ENCODE results near the gene LRRC41. TPM values are rescaled to one million over a fixed set of nuclear protein-coding genes. Genes with fewer than 3 reads are reported as not detected.
A peak's percentile ranks its signal among the peaks of the same experiment; 100 is the strongest.
"Not testable (repeated sequence)": the region's sequence is repeated elsewhere in the genome, so short reads cannot be mapped to it uniquely, and the experiment has no call there.

Gene LRRC41
- total RNA-seq, 1 experiment from 2014 or later, result 38.1 TPM

GRCh38 chr1:46333300-46334029, 30.0 kb upstream of the LRRC41 start:
- Histone ChIP-seq H3K27me3 (ENCODE audit: insufficient read depth, low read length) (no peaks in the 10 kb centered on the region), H3K4me1 (ENCODE audit: control insufficient read depth in 1 of 2, insufficient read depth in 2 of 2, low read length in 2 of 2) (peaks cover under 1 to 14% of the 10 kb centered on the region in 2 experiments), H3K79me2 (ENCODE audit: insufficient read depth, low read length) (no peaks in the 10 kb centered on the region), H3K4me3 (replicated peaks in 1 of 2; ENCODE audit: low read depth in 1 of 2, low read length in 2 of 2) (no peak overlapping the region), H3K9me2 (ENCODE audit: insufficient read depth) (no peaks in the 10 kb centered on the region), H3K27ac (ENCODE audit: low read depth, low read length) (no peak overlapping the region), H3K9me3 (ENCODE audit: control insufficient read depth in 1 of 2, insufficient read depth in 1 of 2, low read depth in 1 of 2, low read length in 2 of 2) (no peaks in the 10 kb centered on the region), H3K36me3 (ENCODE audit: control insufficient read depth in 1 of 2, insufficient read depth in 2 of 2, low read length in 2 of 2) (no peaks in the 10 kb centered on the region), H3K4me2 (ENCODE audit: low read length) (no peak overlapping the region), H3K9ac (ENCODE audit: low read length) (no peak overlapping the region), H4K20me1 (ENCODE audit: insufficient read depth) (no peaks in the 10 kb centered on the region), H2AFZ (ENCODE audit: low read depth, low read length, poor library complexity, severe bottlenecking) (peak overlapping the region; percentile 34)
- RAD21 ChIA-PET (ENCODE audit: low non-redundant PET in 1 of 2, low total read pairs in 2 of 2, uncharacterized antibody in 2 of 2, unreplicated experiment in 2 of 2), result interaction anchor here (0.6 to 1.2 kb wide), 4 partner anchors 14 to 371 kb away, joined by 3 to 4 read pairs (median 4); no protein-coding TSS in a partner anchor
- intact Hi-C loops (cut with micrococcal nuclease), result no loop called here
- ATAC-seq (peak; percentile 97), DNase-seq (ENCODE audit: low read depth, low spot score) (peak; percentile 65)
- CTCF ChIA-PET, result interaction anchor here (0.6 to 1.9 kb wide), 10 partner anchors 9 to 215 kb away, joined by 3 to 35 read pairs (median 4); no protein-coding TSS in a partner anchor
- no TSS peak for BruUV-seq (replicated peaks)
- TF ChIP-seq CTCF (IDR thresholded peaks at IDR 0.05 in 2 of 3, conservative IDR thresholded peaks at IDR 0.05 in 1 of 3; ENCODE audit: borderline replicate concordance in 1 of 3, insufficient read depth in 1 of 3, low read depth in 2 of 3, low read length in 2 of 3), result peak; percentile 48 to 78 (median 56)
- TF ChIP-seq CBX3 (IDR thresholded peaks at IDR 0.05; ENCODE audit: low read depth), result no peak
- peak; percentile 77 for TF ChIP-seq RAD21 (IDR thresholded peaks at IDR 0.05; ENCODE audit: low read depth)
- POLR2A ChIA-PET, result interaction anchor here (0.5 to 1.3 kb wide), 5 partner anchors 9 to 38 kb away, joined by 3 to 6 read pairs (median 3); partner anchors contain the start of genes LRRC41 and UQCRH

GRCh38 chr1:46331786-46332540, 28.5 kb upstream of the LRRC41 start:
- H3K36me3 ChIP-seq (ENCODE audit: control insufficient read depth in 1 of 2, insufficient read depth in 2 of 2, low read length in 2 of 2); POLR2A ChIA-PET; H3K4me2 ChIP-seq (ENCODE audit: low read length); RAD21 ChIA-PET (ENCODE audit: low non-redundant PET in 1 of 2, low total read pairs in 2 of 2, uncharacterized antibody in 2 of 2, unreplicated experiment in 2 of 2); BruUV-seq (replicated peaks); H3K4me1 ChIP-seq (ENCODE audit: control insufficient read depth in 1 of 2, insufficient read depth in 2 of 2, low read length in 2 of 2); H3K4me3 ChIP-seq (replicated peaks in 1 of 2; ENCODE audit: low read depth in 1 of 2, low read length in 2 of 2); H3K27me3 ChIP-seq (ENCODE audit: insufficient read depth, low read length); ATAC-seq; H3K9me3 ChIP-seq (ENCODE audit: control insufficient read depth in 1 of 2, insufficient read depth in 1 of 2, low read depth in 1 of 2, low read length in 2 of 2); H3K9ac ChIP-seq (ENCODE audit: low read length); DNase-seq (ENCODE audit: low read depth, low spot score); H3K9me2 ChIP-seq (ENCODE audit: insufficient read depth); H3K27ac ChIP-seq (ENCODE audit: low read depth, low read length); CTCF ChIA-PET; H3K79me2 ChIP-seq (ENCODE audit: insufficient read depth, low read length); H2AFZ ChIP-seq (ENCODE audit: low read depth, low read length, poor library complexity, severe bottlenecking); intact Hi-C loops (cut with micrococcal nuclease); H4K20me1 ChIP-seq (ENCODE audit: insufficient read depth): not testable (repeated sequence)

GRCh38 chr1:46330381-46330780, 27.0 kb upstream of the LRRC41 start:
- BruUV-seq (replicated peaks); POLR2A ChIA-PET; ATAC-seq; H3K9me2 ChIP-seq (ENCODE audit: insufficient read depth); DNase-seq (ENCODE audit: low read depth, low spot score); H3K27me3 ChIP-seq (ENCODE audit: insufficient read depth, low read length); intact Hi-C loops (cut with micrococcal nuclease); CTCF ChIA-PET; RAD21 ChIA-PET (ENCODE audit: low non-redundant PET in 1 of 2, low total read pairs in 2 of 2, uncharacterized antibody in 2 of 2, unreplicated experiment in 2 of 2); H3K36me3 ChIP-seq (ENCODE audit: control insufficient read depth in 1 of 2, insufficient read depth in 2 of 2, low read length in 2 of 2); H3K4me1 ChIP-seq (ENCODE audit: control insufficient read depth in 1 of 2, insufficient read depth in 2 of 2, low read length in 2 of 2); H3K9me3 ChIP-seq (ENCODE audit: control insufficient read depth in 1 of 2, insufficient read depth in 1 of 2, low read depth in 1 of 2, low read length in 2 of 2); H3K79me2 ChIP-seq (ENCODE audit: insufficient read depth, low read length); H2AFZ ChIP-seq (ENCODE audit: low read depth, low read length, poor library complexity, severe bottlenecking); H3K4me3 ChIP-seq (replicated peaks in 1 of 2; ENCODE audit: low read depth in 1 of 2, low read length in 2 of 2); H3K9ac ChIP-seq (ENCODE audit: low read length); H3K4me2 ChIP-seq (ENCODE audit: low read length); H3K27ac ChIP-seq (ENCODE audit: low read depth, low read length); H4K20me1 ChIP-seq (ENCODE audit: insufficient read depth): not testable (repeated sequence)
